OCI-LY3 (cell line): ENCODE measurements around the gene RIMOC1.

Experiments
- CTCF ChIP-seq: fragments of 200-600, 300-600 bp; sonication (generic); IDR thresholded peaks from 2 replicates; pipeline ENCODE4 v1.5.1; 2014; ENCODE audit warnings: antibody characterized with exemption, low read length, low read depth
- EZH2phosphoT487 ChIP-seq: fragments of 200-600 bp; shearing (Covaris generic); IDR thresholded peaks from 2 replicates; pipeline ENCODE4 v1.6.1; 2018; ENCODE audit warnings: antibody characterized with exemption, mixed run types, low read depth

GRCh38 chr5:41921166-41921565 lies 17.0 kb downstream of the RIMOC1 start:
- TF ChIP-seq CTCF (no peak), EZH2phosphoT487 (no peak)
